GM23338 (cell line): ENCODE data around the gene R3HDM1. TPM values are rescaled to one million over a fixed set of nuclear protein-coding genes. Genes with fewer than 3 reads are reported as not detected.

Experiments used
- ATAC-seq: fragments of 200-7000 bp; cut with Tn5 transposase; 3 replicates; pipeline ENCODE4 v1.9.1; 2020
- DNase-seq: peaks from one replicate; pipeline ENCODE4 v3.0.0-alpha.2; 2015; ENCODE audit warnings: low spot score
- H2AFZ ChIP-seq: fragments of 200-600 bp; sonication (generic); 2 replicates; pipeline ENCODE4 v1.8.0; 2016; ENCODE audit warnings: antibody characterized with exemption, mild to moderate bottlenecking, moderate library complexity
- H3F3A ChIP-seq: fragments of 200-600 bp; sonication (generic); replicated peaks from 2 replicates; pipeline ENCODE4 v1.8.0; 2017; ENCODE audit warnings: antibody characterized with exemption, mixed run types, low read depth
- H3K27ac ChIP-seq: fragments of 200-600 bp; sonication (generic); 2 replicates; pipeline ENCODE4 v1.6.1; 2016; ENCODE audit warnings: low read depth
- H3K27me3 ChIP-seq: fragments of 200-600 bp; sonication (generic); 2 replicates; pipeline ENCODE4 v1.8.0; 2016; ENCODE audit warnings: mild to moderate bottlenecking, mixed run types, moderate library complexity; ENCODE audit not compliant: insufficient read depth
- H3K36me3 ChIP-seq: fragments of 200-600 bp; sonication (generic); 2 replicates; pipeline ENCODE4 v1.8.0; 2016; ENCODE audit warnings: mild to moderate bottlenecking; ENCODE audit not compliant: insufficient read depth
- H3K4me1 ChIP-seq: fragments of 200-600 bp; sonication (generic); 2 replicates; pipeline ENCODE4 v1.8.0; 2016; ENCODE audit warnings: mild to moderate bottlenecking, moderate library complexity; ENCODE audit not compliant: insufficient read depth
- H3K4me2 ChIP-seq: fragments of 200-600 bp; sonication (generic); 2 replicates; pipeline ENCODE4 v1.7.1; 2017; ENCODE audit warnings: mixed run types
- H3K4me3 ChIP-seq: fragments of 200-600 bp; sonication (generic); 2 replicates; pipeline ENCODE4 v1.6.1; 2016; ENCODE audit warnings: mixed run types
- H3K79me2 ChIP-seq: fragments of 200-600 bp; sonication (generic); replicated peaks from 2 replicates; pipeline ENCODE4 v1.8.0; 2017; ENCODE audit warnings: mild to moderate bottlenecking; ENCODE audit not compliant: insufficient read depth
- H3K9me2 ChIP-seq: fragments of 200-600 bp; sonication (generic); 2 replicates; pipeline ENCODE4 v1.8.0; 2017; ENCODE audit not compliant: insufficient read depth
- H4K20me1 ChIP-seq: fragments of 200-600 bp; sonication (generic); replicated peaks from 2 replicates; pipeline ENCODE4 v1.8.0; 2017; ENCODE audit warnings: mild to moderate bottlenecking; ENCODE audit not compliant: insufficient read depth
- H3K27ac Mint-ChIP-seq: 2 replicates; pipeline ENCODE4 v1.8.0; 2020; ENCODE audit warnings: inconsistent platforms, mild to moderate bottlenecking, moderate library complexity, mixed read lengths
- H3K27me3 Mint-ChIP-seq: 3 replicates; pipeline ENCODE4 v1.8.0; 2022; ENCODE audit warnings: low read depth, mild to moderate bottlenecking, moderate library complexity, mixed read lengths, inconsistent platforms; ENCODE audit not compliant: insufficient read depth, poor library complexity
- H3K36me3 Mint-ChIP-seq: 3 replicates; pipeline ENCODE4 v1.8.0; 2021; ENCODE audit warnings: low read depth, mild to moderate bottlenecking, inconsistent platforms, moderate library complexity, mixed read lengths
- H3K4me1 Mint-ChIP-seq: 3 replicates; pipeline ENCODE4 v1.8.0; 2020; ENCODE audit warnings: mild to moderate bottlenecking, inconsistent platforms, mixed read lengths
- H3K4me3 Mint-ChIP-seq: 3 replicates; pipeline ENCODE4 v1.8.0; 2021; ENCODE audit warnings: moderate library complexity, mild to moderate bottlenecking, inconsistent platforms, mixed read lengths
- H3K9me3 Mint-ChIP-seq: 3 replicates; pipeline ENCODE4 v1.8.0; 2020; ENCODE audit warnings: moderate library complexity, mild to moderate bottlenecking, inconsistent platforms, mixed read lengths
- CREB1 ChIP-seq: fragments of 250-450 bp; sonication (Bioruptor Pico); IDR thresholded peaks from 2 replicates; pipeline ENCODE4 v1.5.0; 2020; ENCODE audit warnings: low read depth, mild to moderate bottlenecking, moderate library complexity
- EZH2 ChIP-seq: fragments of 200-600 bp; sonication (generic); IDR thresholded peaks from one replicate; pipeline ENCODE4 v1.8.0; 2017; ENCODE audit warnings: antibody characterized with exemption, mild to moderate bottlenecking, low read depth; ENCODE audit not compliant: unreplicated experiment
- EZH2phosphoT487 ChIP-seq: fragments of 200-600 bp; sonication (generic); IDR thresholded peaks from one replicate; pipeline ENCODE4 v1.8.1; 2018; ENCODE audit warnings: antibody characterized with exemption; ENCODE audit not compliant: unreplicated experiment
- JUNB ChIP-seq: IDR thresholded peaks from one replicate; pipeline ENCODE4 v1.6.1; 2016; ENCODE audit warnings: antibody characterized with exemption; ENCODE audit not compliant: unreplicated experiment
- NANOG ChIP-seq: IDR thresholded peaks from 2 replicates; pipeline ENCODE4 v1.6.1; 2016; ENCODE audit warnings: antibody characterized with exemption, borderline replicate concordance
- POLR2AphosphoS5 ChIP-seq: IDR thresholded peaks from 2 replicates; pipeline ENCODE4 v1.6.1; 2016; ENCODE audit warnings: antibody characterized with exemption, low read depth
- STAT1 ChIP-seq: IDR thresholded peaks from one replicate; pipeline ENCODE4 v1.6.1; 2016; ENCODE audit warnings: antibody characterized with exemption; ENCODE audit not compliant: unreplicated experiment
- ZNF331 ChIP-seq: fragments of 250-450 bp; sonication (Bioruptor Pico); IDR thresholded peaks from 2 replicates; pipeline ENCODE4 v1.5.0; 2020; ENCODE audit warnings: low read depth, mild to moderate bottlenecking, moderate library complexity
- polyA plus RNA-seq: library from polyadenylated mRNA; unstranded; fragments of >200 nt; fragmentation: Nextera tagmentation; extraction: Ambion mirVana; gene quantifications from 2 replicates; pipeline ENCODE4 v1.2.1, GENCODE V29; 2016
- total RNA-seq: library from RNA; depleted of rRNA; stranded (reverse); fragments of >200 nt; shearing (Covaris generic); gene quantifications from 2 replicates; pipeline ENCODE4 v1.2.3, GENCODE V29; 2014
- TF ChIP-seq, protein P1 (sequence below), 2 experiments: fragments of 200-600 bp in 1 of 2; sonication (generic) in 1 of 2; conservative IDR thresholded peaks; 2 replicates each; pipeline versions ENCODE4 v1.5.1 to v1.6.1; 2016 to 2017; ENCODE audit warnings: antibody characterized with exemption in 2 of 2, low read depth in 2 of 2, mild to moderate bottlenecking in 2 of 2, moderate library complexity in 1 of 2
- TF ChIP-seq, protein P2 (sequence below): fragments of 250-450 bp; sonication (Bioruptor Pico); IDR thresholded peaks from 2 replicates; pipeline ENCODE4 v1.5.0; 2020; ENCODE audit warnings: mild to moderate bottlenecking, moderate library complexity

The R3HDM1 gene
- total and polyA plus RNA-seq, 2 experiments from 2014 or later = 63.1 to 88.8 TPM

DNA sequence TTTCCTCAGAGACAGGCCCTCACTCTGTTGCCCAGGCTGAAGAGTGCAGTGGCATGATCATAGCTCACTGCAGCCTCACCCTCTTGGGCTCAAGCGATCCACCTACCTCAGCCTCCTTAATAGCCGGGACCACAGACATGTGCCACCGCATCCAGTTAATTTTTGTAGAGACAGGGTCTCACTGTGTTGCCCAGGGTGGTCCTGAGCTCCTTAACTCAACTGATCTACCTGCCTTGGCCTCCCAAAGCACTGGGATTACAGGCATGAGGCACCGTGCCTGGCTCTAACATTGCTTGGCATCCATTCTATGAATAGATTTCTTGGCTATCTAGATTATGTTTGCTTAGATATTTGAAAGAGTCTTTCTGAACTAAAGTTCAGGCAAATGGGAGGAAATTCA is 21.6 kb downstream of the R3HDM1 start (continued):
- TF ChIP-seq, protein P1, sequence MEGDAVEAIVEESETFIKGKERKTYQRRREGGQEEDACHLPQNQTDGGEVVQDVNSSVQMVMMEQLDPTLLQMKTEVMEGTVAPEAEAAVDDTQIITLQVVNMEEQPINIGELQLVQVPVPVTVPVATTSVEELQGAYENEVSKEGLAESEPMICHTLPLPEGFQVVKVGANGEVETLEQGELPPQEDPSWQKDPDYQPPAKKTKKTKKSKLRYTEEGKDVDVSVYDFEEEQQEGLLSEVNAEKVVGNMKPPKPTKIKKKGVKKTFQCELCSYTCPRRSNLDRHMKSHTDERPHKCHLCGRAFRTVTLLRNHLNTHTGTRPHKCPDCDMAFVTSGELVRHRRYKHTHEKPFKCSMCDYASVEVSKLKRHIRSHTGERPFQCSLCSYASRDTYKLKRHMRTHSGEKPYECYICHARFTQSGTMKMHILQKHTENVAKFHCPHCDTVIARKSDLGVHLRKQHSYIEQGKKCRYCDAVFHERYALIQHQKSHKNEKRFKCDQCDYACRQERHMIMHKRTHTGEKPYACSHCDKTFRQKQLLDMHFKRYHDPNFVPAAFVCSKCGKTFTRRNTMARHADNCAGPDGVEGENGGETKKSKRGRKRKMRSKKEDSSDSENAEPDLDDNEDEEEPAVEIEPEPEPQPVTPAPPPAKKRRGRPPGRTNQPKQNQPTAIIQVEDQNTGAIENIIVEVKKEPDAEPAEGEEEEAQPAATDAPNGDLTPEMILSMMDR (conservative IDR thresholded peaks at IDR 0.05; ENCODE audit: low read depth in 2 of 2) = no peak
- TF ChIP-seq ZNF331 (CRISPR knock-in tag) = no peak
- TF ChIP-seq EZH2phosphoT487 = no peak
- TF ChIP-seq EZH2 = no peak
- no peak for TF ChIP-seq STAT1
- TF ChIP-seq JUNB = no peak

DNA sequence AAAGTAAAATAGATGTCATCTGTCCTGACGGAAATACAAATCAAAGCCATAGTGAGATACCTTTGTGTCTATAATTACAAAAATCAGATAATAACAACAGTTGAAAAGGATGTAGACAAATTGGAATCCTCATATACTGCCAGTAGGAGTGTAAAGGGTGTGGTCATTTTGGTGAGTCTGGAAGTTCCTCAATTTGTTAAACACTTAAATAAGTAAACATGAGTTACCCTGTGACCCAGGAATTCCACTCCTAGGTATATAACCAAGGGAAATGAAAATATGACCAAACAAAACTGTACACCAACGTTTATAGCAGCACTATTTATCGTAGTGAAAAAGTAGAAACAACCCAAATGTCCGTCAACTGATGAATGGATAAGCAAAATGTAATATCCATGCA is 24.0 kb downstream of the R3HDM1 start:
- no peak for TF ChIP-seq EZH2
- no peak for TF ChIP-seq CREB1 (CRISPR knock-in tag)
- no peak for TF ChIP-seq ZNF331 (CRISPR knock-in tag)
- H3K36me3 Mint-ChIP-seq = no peaks in the 10 kb centered on the region
- no peak overlapping the region for H3K4me2 ChIP-seq
- H3K27me3 Mint-ChIP-seq = no peaks in the 10 kb centered on the region
- H3K27ac ChIP-seq = no peak overlapping the region
- H3K4me3 ChIP-seq = no peak overlapping the region
- no peak overlapping the region for H2AFZ ChIP-seq
- DNase-seq (no peak), ATAC-seq (no peak)
- no peaks in the 10 kb centered on the region for H3K27me3 ChIP-seq
- H4K20me1 ChIP-seq = peaks cover 30% of the 10 kb centered on the region
- H3K4me3 Mint-ChIP-seq = no peak overlapping the region
- H3K4me1 Mint-ChIP-seq = peaks cover 18% of the 10 kb centered on the region
- no peaks in the 10 kb centered on the region for H3K4me1 ChIP-seq
- peaks cover 100% of the 10 kb centered on the region for H3K79me2 ChIP-seq
- no peaks in the 10 kb centered on the region for H3F3A ChIP-seq
- no peak overlapping the region for H3K27ac Mint-ChIP-seq
- H3K36me3 ChIP-seq = no peaks in the 10 kb centered on the region
- H3K9me2 ChIP-seq = no peaks in the 10 kb centered on the region
- no peaks in the 10 kb centered on the region for H3K9me3 Mint-ChIP-seq

DNA sequence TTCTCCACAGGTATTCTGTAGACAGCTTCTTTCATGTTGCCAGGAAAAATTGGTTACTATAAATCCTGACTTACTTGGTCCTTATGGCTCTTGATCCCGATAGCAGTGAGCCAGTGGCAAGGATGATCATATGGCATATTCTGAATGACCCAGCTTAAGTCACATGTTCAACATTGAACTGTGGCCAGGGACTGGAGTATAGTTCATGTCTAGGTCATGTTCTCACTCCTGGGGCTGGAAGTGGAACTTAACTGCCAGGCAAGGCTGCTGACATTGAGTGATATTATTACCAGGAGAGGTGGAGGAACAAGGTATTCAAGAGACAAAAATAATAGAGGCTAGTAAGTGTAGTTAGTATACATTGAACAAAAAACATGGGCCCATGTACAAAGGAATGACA is 26.2 kb downstream of the R3HDM1 start:
- Mint-ChIP-seq H3K9me3 (no peaks in the 10 kb centered on the region), H3K4me3 (no peak overlapping the region), H3K4me1 (peaks cover 16% of the 10 kb centered on the region), H3K27me3 (no peaks in the 10 kb centered on the region), H3K36me3 (no peaks in the 10 kb centered on the region), H3K27ac (no peak overlapping the region)
- H3F3A ChIP-seq = no peaks in the 10 kb centered on the region
- DNase-seq (no peak), ATAC-seq (no peak)
- H3K4me3 ChIP-seq = no peak overlapping the region
- H2AFZ ChIP-seq = no peak overlapping the region
- no peaks in the 10 kb centered on the region for H3K36me3 ChIP-seq
- no peak overlapping the region for H3K4me2 ChIP-seq
- H3K27me3 ChIP-seq = no peaks in the 10 kb centered on the region
- peaks cover 100% of the 10 kb centered on the region for H3K79me2 ChIP-seq
- H3K9me2 ChIP-seq = no peaks in the 10 kb centered on the region
- no peaks in the 10 kb centered on the region for H3K4me1 ChIP-seq
- peaks cover 30% of the 10 kb centered on the region for H4K20me1 ChIP-seq
- no peak overlapping the region for H3K27ac ChIP-seq
- TF ChIP-seq, protein P2, sequence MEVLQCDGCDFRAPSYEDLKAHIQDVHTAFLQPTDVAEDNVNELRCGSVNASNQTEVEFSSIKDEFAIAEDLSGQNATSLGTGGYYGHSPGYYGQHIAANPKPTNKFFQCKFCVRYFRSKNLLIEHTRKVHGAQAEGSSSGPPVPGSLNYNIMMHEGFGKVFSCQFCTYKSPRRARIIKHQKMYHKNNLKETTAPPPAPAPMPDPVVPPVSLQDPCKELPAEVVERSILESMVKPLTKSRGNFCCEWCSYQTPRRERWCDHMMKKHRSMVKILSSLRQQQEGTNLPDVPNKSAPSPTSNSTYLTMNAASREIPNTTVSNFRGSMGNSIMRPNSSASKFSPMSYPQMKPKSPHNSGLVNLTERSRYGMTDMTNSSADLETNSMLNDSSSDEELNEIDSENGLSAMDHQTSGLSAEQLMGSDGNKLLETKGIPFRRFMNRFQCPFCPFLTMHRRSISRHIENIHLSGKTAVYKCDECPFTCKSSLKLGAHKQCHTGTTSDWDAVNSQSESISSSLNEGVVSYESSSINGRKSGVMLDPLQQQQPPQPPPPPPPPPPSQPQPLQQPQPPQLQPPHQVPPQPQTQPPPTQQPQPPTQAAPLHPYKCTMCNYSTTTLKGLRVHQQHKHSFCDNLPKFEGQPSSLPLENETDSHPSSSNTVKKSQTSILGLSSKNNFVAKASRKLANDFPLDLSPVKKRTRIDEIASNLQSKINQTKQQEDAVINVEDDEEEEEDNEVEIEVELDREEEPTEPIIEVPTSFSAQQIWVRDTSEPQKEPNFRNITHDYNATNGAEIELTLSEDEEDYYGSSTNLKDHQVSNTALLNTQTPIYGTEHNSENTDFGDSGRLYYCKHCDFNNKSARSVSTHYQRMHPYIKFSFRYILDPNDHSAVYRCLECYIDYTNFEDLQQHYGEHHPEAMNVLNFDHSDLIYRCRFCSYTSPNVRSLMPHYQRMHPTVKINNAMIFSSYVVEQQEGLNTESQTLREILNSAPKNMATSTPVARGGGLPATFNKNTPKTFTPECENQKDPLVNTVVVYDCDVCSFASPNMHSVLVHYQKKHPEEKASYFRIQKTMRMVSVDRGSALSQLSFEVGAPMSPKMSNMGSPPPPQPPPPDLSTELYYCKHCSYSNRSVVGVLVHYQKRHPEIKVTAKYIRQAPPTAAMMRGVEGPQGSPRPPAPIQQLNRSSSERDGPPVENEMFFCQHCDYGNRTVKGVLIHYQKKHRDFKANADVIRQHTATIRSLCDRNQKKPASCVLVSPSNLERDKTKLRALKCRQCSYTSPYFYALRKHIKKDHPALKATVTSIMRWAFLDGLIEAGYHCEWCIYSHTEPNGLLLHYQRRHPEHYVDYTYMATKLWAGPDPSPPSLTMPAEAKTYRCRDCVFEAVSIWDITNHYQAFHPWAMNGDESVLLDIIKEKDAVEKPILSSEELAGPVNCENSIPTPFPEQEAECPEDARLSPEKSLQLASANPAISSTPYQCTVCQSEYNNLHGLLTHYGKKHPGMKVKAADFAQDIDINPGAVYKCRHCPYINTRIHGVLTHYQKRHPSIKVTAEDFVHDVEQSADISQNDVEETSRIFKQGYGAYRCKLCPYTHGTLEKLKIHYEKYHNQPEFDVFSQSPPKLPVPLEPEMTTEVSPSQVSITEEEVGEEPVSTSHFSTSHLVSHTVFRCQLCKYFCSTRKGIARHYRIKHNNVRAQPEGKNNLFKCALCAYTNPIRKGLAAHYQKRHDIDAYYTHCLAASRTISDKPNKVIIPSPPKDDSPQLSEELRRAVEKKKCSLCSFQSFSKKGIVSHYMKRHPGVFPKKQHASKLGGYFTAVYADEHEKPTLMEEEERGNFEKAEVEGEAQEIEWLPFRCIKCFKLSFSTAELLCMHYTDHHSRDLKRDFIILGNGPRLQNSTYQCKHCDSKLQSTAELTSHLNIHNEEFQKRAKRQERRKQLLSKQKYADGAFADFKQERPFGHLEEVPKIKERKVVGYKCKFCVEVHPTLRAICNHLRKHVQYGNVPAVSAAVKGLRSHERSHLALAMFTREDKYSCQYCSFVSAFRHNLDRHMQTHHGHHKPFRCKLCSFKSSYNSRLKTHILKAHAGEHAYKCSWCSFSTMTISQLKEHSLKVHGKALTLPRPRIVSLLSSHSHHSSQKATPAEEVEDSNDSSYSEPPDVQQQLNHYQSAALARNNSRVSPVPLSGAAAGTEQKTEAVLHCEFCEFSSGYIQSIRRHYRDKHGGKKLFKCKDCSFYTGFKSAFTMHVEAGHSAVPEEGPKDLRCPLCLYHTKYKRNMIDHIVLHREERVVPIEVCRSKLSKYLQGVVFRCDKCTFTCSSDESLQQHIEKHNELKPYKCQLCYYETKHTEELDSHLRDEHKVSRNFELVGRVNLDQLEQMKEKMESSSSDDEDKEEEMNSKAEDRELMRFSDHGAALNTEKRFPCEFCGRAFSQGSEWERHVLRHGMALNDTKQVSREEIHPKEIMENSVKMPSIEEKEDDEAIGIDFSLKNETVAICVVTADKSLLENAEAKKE (CRISPR knock-in tag) = no peak
- TF ChIP-seq POLR2AphosphoS5 (no peak), NANOG (no peak), EZH2 (no peak), EZH2phosphoT487 (no peak), STAT1 (no peak)
- TF ChIP-seq, protein P1 (conservative IDR thresholded peaks at IDR 0.05; ENCODE audit: low read depth in 2 of 2) = no peak
